ENCODE results near the gene HMG20B.

The HMG20B gene

DNA sequence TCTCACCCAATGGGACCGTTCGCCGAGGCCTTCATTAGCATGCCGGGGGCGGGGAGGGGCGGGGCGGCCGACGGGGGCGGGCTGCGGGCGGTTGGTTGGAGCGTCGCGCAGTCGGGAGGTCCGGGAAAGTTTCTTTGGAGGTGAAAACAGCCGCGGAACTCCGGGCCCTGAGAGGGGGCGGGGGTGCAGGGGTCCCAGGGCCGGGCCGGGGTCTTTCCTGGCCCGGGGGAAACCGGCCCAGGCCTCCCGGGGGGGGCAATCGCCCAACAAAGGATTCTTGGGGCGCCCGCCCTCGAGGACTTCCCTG, at the start of gene HMG20B:
Gene HMG20B (plus strand): TSS at position 90 of the 307 bp plus-strand sequence. CDS start 366 bp downstream, outside the sequence.
- DNase-seq = no peak

DNA sequence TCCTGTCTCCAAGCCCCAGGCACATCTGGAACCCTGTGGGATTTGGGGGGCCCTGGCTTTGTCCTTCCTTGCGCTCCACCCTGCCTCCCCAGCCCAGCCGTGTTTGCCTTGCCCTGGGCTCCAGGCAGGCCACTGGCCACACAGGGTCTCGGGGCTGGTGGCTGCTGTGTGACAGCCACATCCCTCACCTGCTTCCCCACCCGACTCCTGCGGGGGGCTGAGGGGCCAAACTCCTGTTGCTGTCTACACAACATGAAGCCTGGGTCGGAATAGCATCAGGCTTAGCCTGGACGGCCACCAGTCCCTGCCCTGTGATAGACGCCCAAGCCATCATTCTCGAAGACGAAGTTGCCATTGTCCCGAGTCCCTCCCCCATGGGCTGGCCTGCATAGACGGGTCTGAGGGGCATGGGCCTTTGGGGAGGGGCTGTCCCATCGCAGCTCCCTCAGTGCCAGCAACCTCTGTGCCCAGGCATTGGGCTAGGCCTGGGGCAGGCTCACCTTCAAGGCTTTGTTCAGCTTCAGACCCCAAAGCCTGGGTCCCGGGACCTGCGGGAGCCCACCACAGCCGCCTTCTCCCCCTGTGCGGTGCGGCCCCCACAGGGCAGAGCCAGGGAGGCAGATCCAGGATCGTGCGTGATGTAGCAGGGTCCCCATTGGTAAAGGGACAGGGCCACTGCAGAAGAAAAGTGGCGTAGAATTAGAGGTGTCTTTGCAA, 49.2 kb upstream of the HMG20B start:
- no peak for DNase-seq

DNA sequence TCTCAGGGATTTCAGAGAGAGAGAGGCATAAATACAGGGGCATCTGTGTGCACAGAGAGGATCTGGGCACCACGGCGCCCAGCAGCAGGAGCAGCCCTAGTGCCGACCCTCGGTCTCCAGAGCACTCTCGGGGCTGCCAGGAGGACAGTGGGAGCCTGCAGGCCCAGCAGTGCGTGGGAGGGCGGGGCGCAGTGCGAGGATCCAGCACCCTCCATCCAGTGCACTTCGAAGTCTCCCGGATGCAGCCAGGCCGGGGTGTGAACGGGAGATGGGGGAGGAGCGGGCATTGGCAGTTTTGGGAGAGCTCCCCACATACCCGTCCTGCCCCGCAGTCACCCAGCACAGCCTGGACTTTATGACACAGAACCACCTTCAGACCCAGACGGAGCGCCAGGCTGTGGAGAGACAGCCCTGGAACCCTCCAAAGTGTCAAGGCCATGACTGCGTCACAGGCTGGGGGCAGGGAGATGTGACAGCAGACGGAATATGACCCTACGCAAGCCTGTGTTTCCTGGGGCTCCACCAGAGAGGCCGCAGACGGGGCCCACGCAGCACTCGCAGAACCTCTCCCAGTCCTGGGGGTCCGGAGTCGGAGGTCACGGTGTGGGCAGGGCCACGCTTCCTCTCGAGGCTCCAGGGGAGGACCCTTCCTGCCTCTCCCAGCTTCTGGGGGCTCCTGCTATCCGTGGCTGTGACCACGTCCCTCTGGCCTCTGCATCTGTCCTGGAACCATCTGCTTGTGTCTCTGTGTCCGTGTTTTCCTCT, 48.5 kb upstream of the HMG20B start:
- DNase-seq = no peak

DNA sequence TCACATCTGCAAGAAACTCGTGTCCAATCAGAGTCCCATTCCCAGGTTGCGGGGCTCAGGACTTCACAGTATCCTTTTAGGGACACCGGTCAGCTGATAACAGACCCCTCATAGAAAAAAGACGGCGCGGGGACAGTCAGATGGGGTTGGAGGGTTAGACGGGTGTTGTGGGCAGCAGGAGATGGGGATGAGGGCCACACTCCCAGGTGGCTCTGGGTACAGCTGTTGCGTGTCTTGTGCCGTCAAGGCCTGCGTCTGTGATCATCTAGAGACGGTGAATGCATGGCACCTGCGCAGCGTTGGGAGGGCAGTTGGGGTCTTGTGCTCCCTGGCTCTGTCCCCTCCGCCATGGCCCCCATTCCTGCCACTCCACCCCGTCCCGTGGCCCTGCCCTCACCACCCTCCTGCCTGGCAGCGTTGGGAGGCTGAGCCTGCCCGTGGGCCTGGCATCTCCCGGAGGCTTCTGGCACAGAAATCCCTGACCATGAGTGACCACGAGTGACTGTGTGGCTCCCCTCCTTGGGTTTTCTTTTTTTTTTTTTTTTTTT, 47.8 kb upstream of the HMG20B start:
- no peak for DNase-seq

DNA sequence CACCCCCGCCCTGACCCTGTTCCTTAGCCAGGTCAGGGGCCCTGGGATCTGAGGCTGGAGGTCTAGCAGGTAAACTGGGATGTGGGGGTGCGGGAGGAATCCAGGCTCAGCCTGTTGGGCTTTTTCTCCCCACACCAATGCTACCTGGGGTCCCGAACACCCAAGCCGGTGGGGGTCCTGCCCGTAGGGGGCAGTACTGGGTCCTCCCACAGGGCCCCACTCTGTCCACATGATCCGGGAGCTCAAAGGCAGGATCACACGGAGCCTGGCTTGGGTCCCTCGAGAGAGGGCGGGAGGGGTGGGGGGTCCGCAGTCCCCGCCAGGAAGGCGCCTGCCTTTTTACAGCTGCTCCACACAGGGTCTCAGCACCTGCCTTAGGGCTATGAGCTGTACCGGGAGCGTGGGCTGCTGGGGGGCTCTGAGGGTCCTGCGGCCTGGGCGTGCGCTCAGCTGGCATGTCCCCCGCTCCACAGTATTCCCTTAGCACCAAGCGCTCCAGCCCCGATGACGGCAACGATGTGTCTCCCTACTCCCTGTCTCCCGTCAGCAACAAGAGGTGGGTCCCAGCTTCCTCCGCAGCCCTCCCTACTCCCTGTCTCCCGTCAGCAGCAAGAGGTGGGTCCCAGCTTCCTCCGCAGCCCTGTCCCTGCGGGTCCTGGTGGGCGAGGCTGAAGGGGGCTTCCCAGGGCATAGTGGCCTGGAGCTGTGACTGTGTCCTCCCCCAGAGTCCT, 46.1 kb upstream of the HMG20B start:
- no peak for DNase-seq

- no peak for DNase-seq
These were observed 45.4 kb upstream of the HMG20B start for GRCh38 chr19:3527238-3527910.

DNA sequence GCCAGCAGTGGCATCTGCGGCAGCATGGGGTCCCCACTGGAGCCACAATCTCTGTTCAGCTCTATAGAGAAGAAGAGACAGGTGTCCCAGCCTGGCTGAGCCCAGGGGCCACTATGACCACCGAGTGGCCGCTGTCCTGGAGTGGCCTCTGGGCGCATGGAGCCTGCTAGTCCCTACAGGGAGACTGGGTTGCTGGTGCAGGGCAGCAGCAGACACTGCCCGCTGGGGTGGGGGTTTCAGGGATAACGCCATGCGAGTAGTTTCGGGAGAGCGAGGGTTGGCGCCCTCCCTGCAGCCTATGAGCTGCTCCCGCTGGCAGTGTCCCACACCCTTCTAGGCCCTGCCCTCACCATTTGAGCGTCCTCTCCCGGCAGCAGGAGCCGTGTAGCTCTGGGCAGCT, 44.7 kb upstream of the HMG20B start:
- no peak for DNase-seq

DNA sequence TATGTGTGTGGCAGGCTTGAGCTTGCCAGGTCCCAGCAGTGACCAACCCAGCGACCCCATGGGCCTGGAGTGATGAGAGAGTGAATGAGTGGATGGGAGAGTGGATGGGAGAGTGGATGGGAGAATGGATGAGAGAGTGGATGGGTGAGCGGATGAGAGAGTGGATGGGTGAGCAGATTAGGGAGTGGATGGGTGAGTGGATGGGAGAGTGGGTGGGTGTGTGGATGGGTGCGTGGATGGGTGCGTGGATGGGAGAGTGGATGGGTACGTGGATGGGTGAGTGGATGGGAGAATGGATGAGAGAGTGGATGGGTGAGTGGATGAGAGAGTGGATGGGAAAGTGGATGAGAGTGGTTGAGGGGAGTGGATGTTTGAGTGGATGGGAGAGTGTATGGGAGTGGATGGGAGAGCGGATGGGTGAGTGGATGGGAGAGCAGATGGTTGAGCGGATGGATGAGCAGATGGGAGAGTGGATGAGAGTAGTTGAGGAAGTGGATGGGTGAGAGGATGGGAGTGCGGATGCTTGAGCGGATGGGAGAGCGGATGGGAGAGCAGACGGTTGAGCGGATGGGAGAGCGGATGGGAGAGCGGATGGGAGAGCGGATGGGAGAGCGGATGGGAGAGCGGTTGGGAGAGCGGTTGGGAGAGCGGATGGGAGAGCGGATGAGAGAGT, 44.1 kb upstream of the HMG20B start:
- DNase-seq = no peak

DNA sequence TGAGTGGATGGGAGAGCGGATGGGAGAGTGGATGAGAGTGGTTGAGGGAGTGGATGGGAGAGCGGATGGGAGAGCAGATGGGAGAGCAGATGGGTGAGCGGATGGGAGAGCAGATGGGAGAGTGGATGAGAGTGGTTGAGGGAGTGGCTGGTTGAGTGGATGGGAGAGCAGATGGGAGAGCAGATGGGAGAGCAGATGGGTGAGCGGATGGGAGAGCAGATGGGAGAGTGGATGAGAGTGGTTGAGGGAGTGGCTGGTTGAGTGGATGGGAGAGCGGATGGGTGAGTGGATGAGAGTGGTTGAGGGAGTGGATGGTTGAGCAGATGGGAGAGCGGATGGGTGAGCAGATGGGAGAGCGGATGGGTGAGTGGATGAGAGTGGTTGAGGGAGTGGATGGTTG, 43.4 kb upstream of the HMG20B start:
- peak; percentile 49 for DNase-seq

GRCh38 chr19:3530389-3530788, 42.4 kb upstream of the HMG20B start:
- DNase-seq = no peak

- DNase-seq = no peak
These were observed 41.0 kb upstream of the HMG20B start for GRCh38 chr19:3531716-3532115.

- no peak for DNase-seq
These were observed 40.5 kb upstream of the HMG20B start for GRCh38 chr19:3532154-3532786.

DNA sequence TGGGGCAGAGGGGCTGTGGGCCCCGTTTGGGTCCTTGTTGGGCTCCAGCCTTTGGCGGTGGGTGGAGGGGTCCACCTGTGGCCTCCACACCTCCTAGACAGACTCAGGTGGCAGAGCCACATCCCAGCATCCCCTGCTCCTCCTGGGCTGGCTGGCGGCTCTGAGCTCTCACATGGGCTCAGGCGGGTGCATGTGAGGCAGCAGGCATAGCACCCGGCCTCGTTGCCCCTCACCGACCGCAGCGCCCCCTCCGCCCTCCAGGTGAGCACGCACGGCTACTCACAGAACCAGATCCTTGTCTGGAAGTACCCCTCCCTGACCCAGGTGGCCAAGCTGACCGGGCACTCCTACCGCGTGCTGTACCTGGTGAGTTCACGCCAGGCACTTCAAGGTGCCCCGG, 39.7 kb upstream of the HMG20B start:
- DNase-seq = no peak

- DNase-seq = no peak
These were observed 39.1 kb upstream of the HMG20B start for GRCh38 chr19:3533563-3534216.

- DNase-seq = no peak
These were observed 38.1 kb upstream of the HMG20B start for GRCh38 chr19:3534375-3535234.

GRCh38 chr19:3535235-3535535, 37.6 kb upstream of the HMG20B start:
- no peak for DNase-seq

DNA sequence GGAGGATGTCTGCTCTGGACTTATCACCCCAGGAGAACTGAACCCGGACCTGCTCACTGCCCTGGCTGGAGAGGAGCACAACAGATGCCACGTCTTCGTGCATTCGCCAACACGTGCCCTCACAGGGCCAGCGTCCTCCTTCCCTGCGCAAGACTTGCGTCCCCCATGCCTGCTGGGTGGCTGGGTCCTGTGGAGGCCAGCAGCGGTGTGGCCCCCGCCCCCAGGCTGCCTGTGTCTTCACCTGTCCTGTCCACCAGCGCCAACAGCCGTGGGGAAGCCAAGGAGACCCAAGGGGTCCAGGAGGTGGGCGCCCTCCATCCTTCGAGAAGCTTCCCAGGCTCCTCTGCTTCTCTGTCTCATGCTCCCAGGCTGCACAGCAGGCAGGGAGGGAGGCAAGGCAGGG, 37.2 kb upstream of the HMG20B start:
- no peak for DNase-seq

- no peak for DNase-seq
These were observed 36.8 kb upstream of the HMG20B start for GRCh38 chr19:3535981-3536380.

- no peak for DNase-seq
These were observed 36.2 kb upstream of the HMG20B start for GRCh38 chr19:3536429-3537100.

- no peak for DNase-seq
These were observed 35.7 kb upstream of the HMG20B start for GRCh38 chr19:3537101-3537437.
